NCI-H2196 (cell line): ENCODE results near the gene TAOK2.

Experiments used
- DNase-seq: peaks from one replicate; lab custom pipeline; 2025; ENCODE audit not compliant: unreplicated experiment; lab: John Stamatoyannopoulos, UW

The TAOK2 gene

GRCh38 chr16:29963021-29963743 is 10.5 kb upstream of the TAOK2 start:
- no peak for DNase-seq

GRCh38 chr16:29968205-29968604 is 5.5 kb upstream of the TAOK2 start:
- DNase-seq: no peak

- DNase-seq: no peak
Measured at GRCh38 chr16:29971304-29971703, 2.4 kb upstream of the TAOK2 start.

GRCh38 chr16:29972500-29972899 is 1.2 kb upstream of the TAOK2 start:
- DNase-seq: no peak

- no peak for DNase-seq
Measured at GRCh38 chr16:29972992-29973383, 680 bp upstream of the TAOK2 start.

GRCh38 chr16:29974291-29975133 is 844 bp downstream of the TAOK2 start:
- DNase-seq: no peak

- no peak for DNase-seq
Measured at GRCh38 chr16:29975134-29975538, 1.5 kb downstream of the TAOK2 start.

GRCh38 chr16:29975811-29976511 is 2.3 kb downstream of the TAOK2 start:
- no peak for DNase-seq

GRCh38 chr16:29977063-29977825 is 3.6 kb downstream of the TAOK2 start:
- DNase-seq: no peak

- DNase-seq: no peak
Measured at GRCh38 chr16:29978081-29978480, 4.4 kb downstream of the TAOK2 start.

- no peak for DNase-seq
Measured at GRCh38 chr16:29978564-29979270, 5.0 kb downstream of the TAOK2 start.

- DNase-seq: no peak
Measured at GRCh38 chr16:29982560-29983419, 9.1 kb downstream of the TAOK2 start.

GRCh38 chr16:29983420-29984136 is 9.9 kb downstream of the TAOK2 start:
- no peak for DNase-seq

- DNase-seq: no peak
Measured at GRCh38 chr16:29984137-29984763, 10.6 kb downstream of the TAOK2 start.

- no peak for DNase-seq
Measured at GRCh38 chr16:29984764-29985147, 11.1 kb downstream of the TAOK2 start.

- no peak for DNase-seq
Measured at GRCh38 chr16:29985271-29985811, 11.7 kb downstream of the TAOK2 start.

GRCh38 chr16:29986231-29986630 is 12.6 kb downstream of the TAOK2 start:
- DNase-seq: no peak

GRCh38 chr16:29986931-29987330 is 13.3 kb downstream of the TAOK2 start:
- no peak for DNase-seq
